A549 (cell line): Measurements from ENCODE around the gene NKAIN2.

Experiments
- CTCF ChIP-seq: fragments of >200 bp; sonication (Bioruptor Twin); formaldehyde crosslinking; IDR thresholded peaks from 3 replicates; pipeline ENCODE4 v1.5.1; 2016
- EP300 ChIP-seq, 2 experiments: fragments of >200 bp; sonication (Bioruptor Twin); formaldehyde crosslinking; IDR thresholded peaks; 2 replicates in 1 of 2; 3 replicates in 1 of 2; pipeline ENCODE4 v1.6.1; 2016 to 2017
- POLR2A ChIP-seq: IDR thresholded peaks from 2 replicates; pipeline ENCODE4 v1.6.1; 2012; ENCODE audit warnings: mild to moderate bottlenecking, low read length
- POLR2AphosphoS2 ChIP-seq: conservative IDR thresholded peaks from 2 replicates; pipeline ENCODE4 v1.6.1; 2012; ENCODE audit warnings: low read length, improper control_type of control experiment, inconsistent platforms
- REST ChIP-seq: fragments of 200-600 bp; sonication (generic); IDR thresholded peaks from 2 replicates; pipeline ENCODE4 v1.6.1; 2016; ENCODE audit warnings: antibody characterized with exemption, mild to moderate bottlenecking, moderate library complexity
- USF2 ChIP-seq: fragments of 450-650 bp; IDR thresholded peaks from 2 replicates; pipeline ENCODE4 v1.6.1; 2014; ENCODE audit warnings: antibody characterized with exemption

DNA sequence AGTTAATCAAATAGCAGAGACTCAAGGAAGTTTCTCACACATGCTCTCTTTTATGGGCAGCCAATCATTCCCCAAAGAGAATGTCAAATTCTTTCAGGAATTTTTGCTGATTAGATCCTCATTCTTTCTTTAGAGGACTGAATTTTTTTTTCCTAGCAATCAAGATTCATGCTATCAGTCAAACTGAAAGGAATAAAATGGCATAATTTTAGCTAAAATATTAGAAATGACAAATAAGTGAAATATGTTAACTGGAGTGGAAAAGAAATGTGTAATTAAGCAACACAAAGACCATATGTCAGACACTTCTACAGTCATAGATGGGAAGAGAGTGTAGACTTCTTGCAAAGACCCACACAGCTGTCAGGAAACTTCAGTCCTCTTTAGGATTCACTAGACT, 916.2 kb downstream of the NKAIN2 start:
- TF ChIP-seq POLR2A (no peak), EP300 (IDR thresholded peaks at IDR 0.05) (no peak), USF2 (no peak), CTCF (no peak), REST (no peak), POLR2AphosphoS2 (no peak)
